ENCODE results near the gene THBS1. TPM values are rescaled to one million over a fixed set of nuclear protein-coding genes. Genes with fewer than 3 reads are reported as not detected.

The THBS1 gene
- total RNA-seq, 1 donor from 2014 or later = 0.59 TPM

- intact Hi-C loops (cut with micrococcal nuclease) = no loop called here
Measured at GRCh38 chr15:39573844-39574243, 7.0 kb upstream of the THBS1 start.

GRCh38 chr15:39574427-39574826 lies 6.5 kb upstream of the THBS1 start:
- intact Hi-C loops (cut with micrococcal nuclease) = no loop called here

GRCh38 chr15:39575180-39575579 lies 5.7 kb upstream of the THBS1 start:
- intact Hi-C loops (cut with micrococcal nuclease) = no loop called here

GRCh38 chr15:39578851-39579486 lies 1.9 kb upstream of the THBS1 start:
- intact Hi-C loops (cut with micrococcal nuclease) = no loop called here

- intact Hi-C loops (cut with micrococcal nuclease) = loop anchor here (1.0 to 5.0 kb wide), 4 partner anchors 43 to 872 kb away; no protein-coding TSS in a partner anchor
Measured at GRCh38 chr15:39579487-39580116, 1.3 kb upstream of the THBS1 start.

GRCh38 chr15:39580117-39580484 lies 778 bp upstream of the THBS1 start:
- intact Hi-C loops (cut with micrococcal nuclease) = loop anchor here (1.0 to 5.0 kb wide), 4 partner anchors 42 to 873 kb away; no protein-coding TSS in a partner anchor

GRCh38 chr15:39581242-39581792 lies 438 bp downstream of the THBS1 start:
- intact Hi-C loops (cut with micrococcal nuclease) = loop anchor here (5.0 kb wide), 2 partner anchors 41 to 874 kb away; no protein-coding TSS in a partner anchor

GRCh38 chr15:39581793-39582285 lies 960 bp downstream of the THBS1 start:
- intact Hi-C loops (cut with micrococcal nuclease) = loop anchor here (2.0 to 5.0 kb wide), 3 partner anchors 40 to 875 kb away; no protein-coding TSS in a partner anchor

- intact Hi-C loops (cut with micrococcal nuclease) = loop anchor here (2.0 to 5.0 kb wide), 3 partner anchors 40 to 875 kb away; no protein-coding TSS in a partner anchor
Measured at GRCh38 chr15:39582286-39582976, 1.6 kb downstream of the THBS1 start.

- intact Hi-C loops (cut with micrococcal nuclease) = loop anchor here (2.0 to 5.0 kb wide), 3 partner anchors 39 to 876 kb away; no protein-coding TSS in a partner anchor
Measured at GRCh38 chr15:39582977-39583595, 2.2 kb downstream of the THBS1 start.

- intact Hi-C loops (cut with micrococcal nuclease) = loop anchor here (2.0 to 5.0 kb wide), 3 partner anchors 39 to 876 kb away; no protein-coding TSS in a partner anchor
Measured at GRCh38 chr15:39583596-39584265, 2.9 kb downstream of the THBS1 start.

GRCh38 chr15:39584266-39584659 lies 3.4 kb downstream of the THBS1 start:
- intact Hi-C loops (cut with micrococcal nuclease) = loop anchor here (5.0 kb wide), 2 partner anchors 38 to 877 kb away; no protein-coding TSS in a partner anchor

GRCh38 chr15:39584662-39585388 lies 3.9 kb downstream of the THBS1 start:
- intact Hi-C loops (cut with micrococcal nuclease) = loop anchor here (5.0 kb wide), 2 partner anchors 37 to 878 kb away; no protein-coding TSS in a partner anchor

- intact Hi-C loops (cut with micrococcal nuclease) = no loop called here
Measured at GRCh38 chr15:39585389-39585841, 4.5 kb downstream of the THBS1 start.

GRCh38 chr15:39585871-39586301 lies 5.0 kb downstream of the THBS1 start:
- intact Hi-C loops (cut with micrococcal nuclease) = no loop called here

GRCh38 chr15:39586387-39587095 lies 5.7 kb downstream of the THBS1 start:
- intact Hi-C loops (cut with micrococcal nuclease) = no loop called here

- intact Hi-C loops (cut with micrococcal nuclease) = no loop called here
Measured at GRCh38 chr15:39587096-39587721, 6.3 kb downstream of the THBS1 start.

Measured in T-helper 2 cell treated with Interferon-gamma antibody and Interleukin-4, amounts not matched to agents 100 ng/mL and 5 ng/mL, for 36 hours (primary cell).